Gastrocnemius medialis (tissue), 4 donors: ENCODE data around the gene CLASP1.

ENCODE experiments used
- CTCF ChIP-seq, 5 experiments: fragments of 450-650 bp in 3 of 5; fragments of 200-600 bp in 2 of 5; sonication (generic) in 2 of 5; IDR thresholded peaks in 4 of 5; conservative IDR thresholded peaks in 1 of 5; 1 replicate in 4 of 5; 2 replicates in 1 of 5; pipeline ENCODE4 v1.5.1; 2016 to 2019; ENCODE audit warnings: antibody characterized with exemption in 5 of 5, mild to moderate bottlenecking in 3 of 5, moderate library complexity in 3 of 5
- POLR2A ChIP-seq, 2 donors: fragments of 450-650 bp; IDR thresholded peaks; one replicate each; pipeline ENCODE4 v1.6.1; 2017; ENCODE audit warnings: antibody characterized with exemption in 2 of 2, mild to moderate bottlenecking in 2 of 2, moderate library complexity in 2 of 2

DNA sequence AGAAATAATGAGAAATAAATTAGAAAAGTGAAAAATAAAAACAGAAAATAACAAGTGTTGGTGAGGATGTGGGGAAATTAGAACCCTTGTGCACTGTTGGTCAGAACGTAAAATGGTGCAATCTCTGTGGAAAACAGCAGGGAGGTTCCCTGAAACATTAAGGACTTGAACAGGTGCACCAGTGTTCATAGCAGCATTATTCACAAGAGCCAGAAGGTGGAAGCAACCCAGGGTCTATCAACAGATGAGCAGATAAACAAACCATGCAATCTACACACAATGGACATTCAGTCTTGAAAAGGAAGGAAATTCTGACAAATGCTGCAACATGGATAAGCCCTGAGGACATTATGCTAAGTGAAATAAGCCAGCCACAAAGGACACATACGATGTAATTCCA is 306.1 kb downstream of the CLASP1 start:
- TF ChIP-seq CTCF (IDR thresholded peaks at IDR 0.05 in 4 of 5, conservative IDR thresholded peaks at IDR 0.05 in 1 of 5), result no peak
- no peak for TF ChIP-seq POLR2A (IDR thresholded peaks at IDR 0.05)
